GM21367 (cell line): ENCODE results near the gene DFFA.
"Not testable (repeated sequence)": the region's sequence is repeated elsewhere in the genome, so short reads cannot be mapped to it uniquely, and the experiment has no call there.

Source experiments
- ATAC-seq: cut with Tn5 transposase; IDR thresholded peaks from one replicate; pipeline ENCODE4 v1.9.1; 2021; ENCODE audit not compliant: unreplicated experiment

Gene DFFA

GRCh38 chr1:10470043-10470442 lies 2.3 kb downstream of the DFFA start:
- ATAC-seq = no peak

GRCh38 chr1:10467078-10467477 lies 5.3 kb downstream of the DFFA start:
- no peak for ATAC-seq

GRCh38 chr1:10459184-10459583 lies 13.1 kb downstream of the DFFA start:
- ATAC-seq = no peak

GRCh38 chr1:10457875-10458274 lies 14.5 kb downstream of the DFFA start:
- no peak for ATAC-seq

GRCh38 chr1:10457462-10457861 lies 14.9 kb downstream of the DFFA start:
- not testable (repeated sequence) for ATAC-seq

GRCh38 chr1:10456661-10457060 lies 15.7 kb downstream of the DFFA start:
- ATAC-seq = no peak

- no peak for ATAC-seq
Measured at GRCh38 chr1:10456048-10456447, 16.3 kb downstream of the DFFA start.

GRCh38 chr1:10451287-10451686 lies 21.0 kb downstream of the DFFA start:
- no peak for ATAC-seq

GRCh38 chr1:10450836-10451235 lies 21.5 kb downstream of the DFFA start:
- ATAC-seq = no peak

- ATAC-seq = no peak
Measured at GRCh38 chr1:10450156-10450814, 22.0 kb downstream of the DFFA start.

- ATAC-seq = no peak
Measured at GRCh38 chr1:10449751-10450150, 22.6 kb downstream of the DFFA start, which contains the start of gene CORT. TSS of gene CORT (plus strand) at chr1:10450031. CDS start at chr1:10450224, 193 bp downstream.

GRCh38 chr1:10446790-10447422 lies 25.4 kb downstream of the DFFA start:
- ATAC-seq = no peak

GRCh38 chr1:10444795-10445397 lies 27.4 kb downstream of the DFFA start:
- no peak for ATAC-seq

- ATAC-seq = no peak
Measured at GRCh38 chr1:10444248-10444647, 28.1 kb downstream of the DFFA start.

GRCh38 chr1:10440794-10441193 lies 31.5 kb downstream of the DFFA start:
- no peak for ATAC-seq

- ATAC-seq = no peak
Measured at GRCh38 chr1:10440305-10440704, 32.0 kb downstream of the DFFA start.

GRCh38 chr1:10438677-10439163 lies 33.6 kb downstream of the DFFA start:
- no peak for ATAC-seq

- ATAC-seq = no peak
Measured at GRCh38 chr1:10437052-10437451, 35.3 kb downstream of the DFFA start.

GRCh38 chr1:10434590-10434989 lies 37.7 kb downstream of the DFFA start:
- no peak for ATAC-seq

GRCh38 chr1:10433790-10434189 lies 38.5 kb downstream of the DFFA start:
- no peak for ATAC-seq

- no peak for ATAC-seq
Measured at GRCh38 chr1:10432910-10433700, 39.2 kb downstream of the DFFA start.
